Left lobe of liver (tissue), 2 donors: Measurements from ENCODE around the gene THPO. TPM values are rescaled to one million over a fixed set of nuclear protein-coding genes. Genes with fewer than 3 reads are reported as not detected.

ENCODE experiments used
- ATAC-seq: fragments of 200-7000 bp; cut with Tn5 transposase; one replicate; pipeline ENCODE4 v1.9.1; 2020; ENCODE audit warnings: mild to moderate bottlenecking, moderate library complexity
- DNase-seq: peaks from one replicate; pipeline ENCODE4 v3.0.0-alpha.2; 2020; ENCODE audit warnings: low spot score
- total RNA-seq: library from RNA; stranded (reverse); gene quantifications from one replicate; pipeline ENCODE4 v1.2.1, GENCODE V29; 2021
- donor health status: DM: no; HTN: no; CAD: no; lungs with moderate emphysema.
- donor health status: DM: no; HTN: yes; CAD: no.

THPO gene
- total RNA-seq, 1 donor from 2014 or later = 8.5 TPM

GRCh38 chr3:184386047-184386806 lies 8.2 kb upstream of the THPO start:
- ATAC-seq (no peak), DNase-seq (no peak)

GRCh38 chr3:184384856-184385422 lies 6.9 kb upstream of the THPO start:
- DNase-seq = no peak
- no peak for ATAC-seq

- no peak for DNase-seq
- no peak for ATAC-seq
Measured at GRCh38 chr3:184384342-184384741, 6.3 kb upstream of the THPO start.

- DNase-seq (no peak), ATAC-seq (no peak)
Measured at GRCh38 chr3:184383033-184383740, 5.2 kb upstream of the THPO start.

- DNase-seq (no peak), ATAC-seq (no peak)
Measured at GRCh38 chr3:184382326-184383032, 4.5 kb upstream of the THPO start.

GRCh38 chr3:184381261-184382224 lies 3.5 kb upstream of the THPO start:
- ATAC-seq (no peak), DNase-seq (no peak)

GRCh38 chr3:184380627-184381260 lies 2.7 kb upstream of the THPO start:
- DNase-seq (no peak), ATAC-seq (no peak)

- peak; percentile 76 for DNase-seq
Measured at GRCh38 chr3:184380185-184380626, 2.2 kb upstream of the THPO start.

GRCh38 chr3:184379358-184380184 lies 1.6 kb upstream of the THPO start, which contains the start of gene CHRD:
Gene CHRD (plus strand): TSS chr3:184380054. CDS start chr3:184380319, 265 bp downstream.
- DNase-seq (peak; percentile 53), ATAC-seq (peak; percentile 23)

More at GRCh38 chr3:184380185-184380626, 2.2 kb upstream of the THPO start:
- ATAC-seq = peak; percentile 52

GRCh38 chr3:184378651-184379357 lies 797 bp upstream of the THPO start:
- DNase-seq (no peak), ATAC-seq (no peak)

GRCh38 chr3:184377374-184377773 lies 633 bp downstream of the THPO start:
- no peak for ATAC-seq
- no peak for DNase-seq

GRCh38 chr3:184375747-184376461 lies 2.1 kb downstream of the THPO start:
- no peak for ATAC-seq
- no peak for DNase-seq

GRCh38 chr3:184373422-184373821 lies 4.6 kb downstream of the THPO start:
- ATAC-seq (no peak), DNase-seq (no peak)

- DNase-seq = no peak
Measured at GRCh38 chr3:184372911-184373310, 5.1 kb downstream of the THPO start.

GRCh38 chr3:184372296-184372821 lies 5.6 kb downstream of the THPO start:
- no peak for DNase-seq
- ATAC-seq = no peak

More at GRCh38 chr3:184372911-184373310, 5.1 kb downstream of the THPO start:
- ATAC-seq = no peak

GRCh38 chr3:184371570-184372018 lies 6.4 kb downstream of the THPO start:
- ATAC-seq (peak; percentile 94), DNase-seq (peak; percentile 85)
